Measurements from ENCODE around the gene JAML.

DNA sequence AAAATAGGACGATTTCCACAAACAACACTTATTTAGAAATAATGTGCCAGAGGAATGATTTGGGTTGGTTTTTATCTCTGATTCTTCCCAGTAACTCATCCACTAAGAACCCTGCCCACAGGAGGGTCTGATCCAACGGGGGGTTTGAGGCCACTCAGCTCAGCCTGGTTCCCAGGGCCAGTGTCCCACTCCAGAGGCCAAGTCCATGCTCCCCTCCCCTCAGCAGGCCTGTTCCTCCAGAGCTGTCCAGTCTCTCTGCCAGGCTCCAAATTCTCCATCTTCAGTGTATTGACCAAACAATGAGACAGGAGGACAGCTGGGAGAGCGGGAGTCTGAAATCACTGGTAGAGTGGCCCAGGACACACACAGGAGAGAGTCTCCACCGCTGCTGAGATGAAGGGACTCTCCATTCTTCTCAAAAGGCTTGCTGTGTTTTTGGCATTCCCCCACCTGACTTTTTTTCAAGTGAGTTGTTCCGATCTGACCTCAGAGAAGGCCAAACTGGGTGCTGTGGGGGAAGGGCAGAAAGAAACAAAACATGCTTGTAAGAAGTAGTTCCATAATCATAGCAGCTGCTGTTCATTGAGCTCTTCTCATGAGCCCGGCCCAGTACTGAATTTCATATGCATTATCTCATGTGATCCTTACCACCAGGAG is 30.8 kb downstream of the JAML start:
- TF ChIP-seq TAF1 (IDR thresholded peaks at IDR 0.05; ENCODE audit: low read depth, low read length): no peak
- TF ChIP-seq POLR2A (IDR thresholded peaks at IDR 0.05; ENCODE audit: low read depth, low read length): no peak
- no peak for TF ChIP-seq SPI1 (IDR thresholded peaks at IDR 0.05; ENCODE audit: low read depth, low read length)
- no peak for TF ChIP-seq POLR2AphosphoS5 (IDR thresholded peaks at IDR 0.05; ENCODE audit: low read depth, low read length)
- no peak for TF ChIP-seq POU2F2 (IDR thresholded peaks at IDR 0.05; ENCODE audit: low read depth, low read length)
